Measurements from ENCODE around the gene FHAD1. TPM values are rescaled to one million over a fixed set of nuclear protein-coding genes. Genes with fewer than 3 reads are reported as not detected.

Gene FHAD1
- total RNA-seq, 1 experiment from 2014 or later: 1.9 TPM

DNA sequence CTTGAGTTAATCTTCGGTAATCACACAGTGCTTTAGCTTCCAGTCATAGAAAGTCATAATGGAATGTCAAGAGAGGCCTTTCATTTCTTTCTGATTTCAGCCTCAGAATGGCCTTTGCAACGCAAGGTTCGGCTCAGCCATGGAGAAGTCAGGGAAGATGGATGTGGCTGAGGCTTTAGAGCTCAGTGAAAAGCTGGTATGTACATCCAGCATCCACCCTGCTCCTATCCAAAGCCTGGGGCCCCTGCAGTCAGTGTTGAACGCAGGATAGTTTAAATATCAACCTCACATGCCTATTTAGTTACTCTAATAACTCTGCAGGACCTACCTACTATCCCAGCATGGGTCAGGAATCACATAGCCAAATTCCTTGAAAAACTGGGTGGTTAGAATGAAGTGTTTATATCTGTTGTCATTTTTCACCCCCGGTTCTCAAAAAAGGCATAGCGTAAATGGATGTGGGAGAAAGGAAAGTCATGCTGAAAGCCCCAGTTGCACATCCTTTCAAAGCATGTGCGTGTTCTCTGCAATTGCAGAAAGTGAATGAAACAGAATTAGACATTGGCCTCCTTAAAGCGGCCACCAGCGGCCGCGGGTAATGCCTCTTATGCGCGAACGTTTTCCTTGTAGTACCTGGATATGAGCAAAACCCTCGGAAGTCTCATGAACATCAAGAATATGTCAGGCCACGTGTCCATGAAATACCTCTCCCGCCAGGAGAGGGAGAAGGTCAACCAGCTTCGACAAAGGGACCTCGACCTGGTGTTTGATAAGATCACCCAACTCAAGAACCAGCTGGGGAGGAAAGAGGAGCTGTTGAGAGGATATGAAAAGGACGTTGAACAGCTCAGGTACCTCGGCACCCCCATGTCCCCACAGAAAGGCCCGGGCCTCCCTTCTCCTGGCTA lies 133.8 kb downstream of the FHAD1 start:
- H2BK12ac ChIP-seq (ENCODE audit: insufficient read length, low read depth, low read length): no peak overlapping the region
- no peak overlapping the region for H3K23ac ChIP-seq (ENCODE audit: insufficient read length, low read depth, low read length)
- peaks cover 2% of the 10 kb centered on the region for H4K20me1 ChIP-seq (ENCODE audit: control insufficient read depth, insufficient read depth, insufficient read length)
- H3K79me2 ChIP-seq (ENCODE audit: insufficient read depth, low read length): no peaks in the 10 kb centered on the region
- H3K14ac ChIP-seq (ENCODE audit: insufficient read depth, low read length): no peak overlapping the region
- H3K79me1 ChIP-seq (ENCODE audit: insufficient read depth, low read depth, low read length, poor library complexity, severe bottlenecking): no peaks in the 10 kb centered on the region
- no peak overlapping the region for H2BK5ac ChIP-seq (ENCODE audit: insufficient read length, low read length)
- no peaks in the 10 kb centered on the region for H3K9me3 ChIP-seq (ENCODE audit: control insufficient read depth, low read depth, low read length)
- no peak overlapping the region for H2BK120ac ChIP-seq (ENCODE audit: low read depth, low read length, poor library complexity, severe bottlenecking)
- H2BK20ac ChIP-seq (ENCODE audit: low read depth, low read length, poor library complexity, severe bottlenecking): no peak overlapping the region
- H2AK5ac ChIP-seq (ENCODE audit: insufficient read length, low read length): no peak overlapping the region
- H3K18ac ChIP-seq (ENCODE audit: insufficient read length, low read depth, low read length): no peak overlapping the region
- no peak for DNase-seq
- Mint-ChIP-seq H3K4me1 (peaks cover 64 to 79% of the 10 kb centered on the region in 2 experiments), H3K27ac (no peak overlapping the region), H3K27me3 (ENCODE audit: low read depth) (peaks cover 77% of the 10 kb centered on the region), H3K9me3 (no peaks in the 10 kb centered on the region; a peak in 1 of 5 replicates), H3K4me3 (no peak overlapping the region), H3K36me3 (ENCODE audit: insufficient read depth in 1 of 3, low read depth in 3 of 3) (no peaks in the 10 kb centered on the region; a peak in 1 of 7 replicates)
- no peak overlapping the region for H2AFZ ChIP-seq (ENCODE audit: low read length)
- H3K56ac ChIP-seq (ENCODE audit: insufficient read length, low read depth, low read length): no peak overlapping the region
- peaks cover 18% of the 10 kb centered on the region; the same call in 1 of the 2 replicates for H3K27me3 ChIP-seq (ENCODE audit: insufficient read depth, low read length)
- H3K23me2 ChIP-seq (ENCODE audit: insufficient read length, low read depth, low read length, poor library complexity, severe bottlenecking): peaks cover 2% of the 10 kb centered on the region
- no peak overlapping the region for H3K9ac ChIP-seq (ENCODE audit: extremely low read depth, insufficient read length, low read length)
- H4K5ac ChIP-seq (ENCODE audit: insufficient read length, low read depth, low read length): no peak overlapping the region
- H4K91ac ChIP-seq (ENCODE audit: insufficient read length, low read depth, low read length): no peak overlapping the region
- H3K4me1 ChIP-seq (ENCODE audit: insufficient read depth, low read length): peaks cover 5% of the 10 kb centered on the region; the same call in 1 of the 2 replicates
- H3K27ac ChIP-seq (ENCODE audit: insufficient read length, low read depth, low read length): no peak overlapping the region
- H2BK15ac ChIP-seq (ENCODE audit: low read depth, low read length): no peak overlapping the region
- H3K4me2 ChIP-seq (ENCODE audit: insufficient read depth, insufficient read length, low read length): no peak overlapping the region
- no CpG with 5 or more reads among the region's 22 CpGs for WGBS (ENCODE audit: extremely low coverage, insufficient read length, low lambda C conversion rate)
- TF ChIP-seq, protein P1, sequence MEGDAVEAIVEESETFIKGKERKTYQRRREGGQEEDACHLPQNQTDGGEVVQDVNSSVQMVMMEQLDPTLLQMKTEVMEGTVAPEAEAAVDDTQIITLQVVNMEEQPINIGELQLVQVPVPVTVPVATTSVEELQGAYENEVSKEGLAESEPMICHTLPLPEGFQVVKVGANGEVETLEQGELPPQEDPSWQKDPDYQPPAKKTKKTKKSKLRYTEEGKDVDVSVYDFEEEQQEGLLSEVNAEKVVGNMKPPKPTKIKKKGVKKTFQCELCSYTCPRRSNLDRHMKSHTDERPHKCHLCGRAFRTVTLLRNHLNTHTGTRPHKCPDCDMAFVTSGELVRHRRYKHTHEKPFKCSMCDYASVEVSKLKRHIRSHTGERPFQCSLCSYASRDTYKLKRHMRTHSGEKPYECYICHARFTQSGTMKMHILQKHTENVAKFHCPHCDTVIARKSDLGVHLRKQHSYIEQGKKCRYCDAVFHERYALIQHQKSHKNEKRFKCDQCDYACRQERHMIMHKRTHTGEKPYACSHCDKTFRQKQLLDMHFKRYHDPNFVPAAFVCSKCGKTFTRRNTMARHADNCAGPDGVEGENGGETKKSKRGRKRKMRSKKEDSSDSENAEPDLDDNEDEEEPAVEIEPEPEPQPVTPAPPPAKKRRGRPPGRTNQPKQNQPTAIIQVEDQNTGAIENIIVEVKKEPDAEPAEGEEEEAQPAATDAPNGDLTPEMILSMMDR (conservative IDR thresholded peaks at IDR 0.05): no peak
- H3T11ph ChIP-seq (ENCODE audit: low read length): no peak overlapping the region
- no peak overlapping the region for H4K8ac ChIP-seq (replicated peaks; ENCODE audit: insufficient read length, low read depth, low read length)
- H3K4ac ChIP-seq (ENCODE audit: low read depth, low read length): no peak overlapping the region
